GM23338 (cell line): Measurements from ENCODE around the gene PRDM1. TPM values are rescaled to one million over a fixed set of nuclear protein-coding genes. Genes with fewer than 3 reads are reported as not detected.

Experiments
- ATAC-seq: fragments of 200-7000 bp; cut with Tn5 transposase; 3 replicates; pipeline ENCODE4 v1.9.1; 2020
- DNase-seq: peaks from one replicate; pipeline ENCODE4 v3.0.0-alpha.2; 2015; ENCODE audit warnings: low spot score
- H2AFZ ChIP-seq: fragments of 200-600 bp; sonication (generic); 2 replicates; pipeline ENCODE4 v1.8.0; 2016; ENCODE audit warnings: antibody characterized with exemption, mild to moderate bottlenecking, moderate library complexity
- H3F3A ChIP-seq: fragments of 200-600 bp; sonication (generic); replicated peaks from 2 replicates; pipeline ENCODE4 v1.8.0; 2017; ENCODE audit warnings: antibody characterized with exemption, mixed run types, low read depth
- H3K27ac ChIP-seq: fragments of 200-600 bp; sonication (generic); 2 replicates; pipeline ENCODE4 v1.6.1; 2016; ENCODE audit warnings: low read depth
- H3K27me3 ChIP-seq: fragments of 200-600 bp; sonication (generic); 2 replicates; pipeline ENCODE4 v1.8.0; 2016; ENCODE audit warnings: mild to moderate bottlenecking, mixed run types, moderate library complexity; ENCODE audit not compliant: insufficient read depth
- H3K36me3 ChIP-seq: fragments of 200-600 bp; sonication (generic); 2 replicates; pipeline ENCODE4 v1.8.0; 2016; ENCODE audit warnings: mild to moderate bottlenecking; ENCODE audit not compliant: insufficient read depth
- H3K4me1 ChIP-seq: fragments of 200-600 bp; sonication (generic); 2 replicates; pipeline ENCODE4 v1.8.0; 2016; ENCODE audit warnings: mild to moderate bottlenecking, moderate library complexity; ENCODE audit not compliant: insufficient read depth
- H3K4me2 ChIP-seq: fragments of 200-600 bp; sonication (generic); 2 replicates; pipeline ENCODE4 v1.7.1; 2017; ENCODE audit warnings: mixed run types
- H3K4me3 ChIP-seq: fragments of 200-600 bp; sonication (generic); 2 replicates; pipeline ENCODE4 v1.6.1; 2016; ENCODE audit warnings: mixed run types
- H3K79me2 ChIP-seq: fragments of 200-600 bp; sonication (generic); replicated peaks from 2 replicates; pipeline ENCODE4 v1.8.0; 2017; ENCODE audit warnings: mild to moderate bottlenecking; ENCODE audit not compliant: insufficient read depth
- H3K9me2 ChIP-seq: fragments of 200-600 bp; sonication (generic); 2 replicates; pipeline ENCODE4 v1.8.0; 2017; ENCODE audit not compliant: insufficient read depth
- H4K20me1 ChIP-seq: fragments of 200-600 bp; sonication (generic); replicated peaks from 2 replicates; pipeline ENCODE4 v1.8.0; 2017; ENCODE audit warnings: mild to moderate bottlenecking; ENCODE audit not compliant: insufficient read depth
- H3K27ac Mint-ChIP-seq: 2 replicates; pipeline ENCODE4 v1.8.0; 2020; ENCODE audit warnings: inconsistent platforms, mild to moderate bottlenecking, moderate library complexity, mixed read lengths
- H3K27me3 Mint-ChIP-seq: 3 replicates; pipeline ENCODE4 v1.8.0; 2022; ENCODE audit warnings: low read depth, mild to moderate bottlenecking, moderate library complexity, mixed read lengths, inconsistent platforms; ENCODE audit not compliant: insufficient read depth, poor library complexity
- H3K36me3 Mint-ChIP-seq: 3 replicates; pipeline ENCODE4 v1.8.0; 2021; ENCODE audit warnings: low read depth, mild to moderate bottlenecking, inconsistent platforms, moderate library complexity, mixed read lengths
- H3K4me1 Mint-ChIP-seq: 3 replicates; pipeline ENCODE4 v1.8.0; 2020; ENCODE audit warnings: mild to moderate bottlenecking, inconsistent platforms, mixed read lengths
- H3K4me3 Mint-ChIP-seq: 3 replicates; pipeline ENCODE4 v1.8.0; 2021; ENCODE audit warnings: moderate library complexity, mild to moderate bottlenecking, inconsistent platforms, mixed read lengths
- H3K9me3 Mint-ChIP-seq: 3 replicates; pipeline ENCODE4 v1.8.0; 2020; ENCODE audit warnings: moderate library complexity, mild to moderate bottlenecking, inconsistent platforms, mixed read lengths
- CTCF ChIP-seq, 2 experiments: fragments of 200-600 bp in 1 of 2; sonication (generic) in 1 of 2; conservative IDR thresholded peaks; 2 replicates each; pipeline versions ENCODE4 v1.5.1 to v1.6.1; 2016 to 2017; ENCODE audit warnings: antibody characterized with exemption in 2 of 2, low read depth in 2 of 2, mild to moderate bottlenecking in 2 of 2, moderate library complexity in 1 of 2
- EZH2phosphoT487 ChIP-seq: fragments of 200-600 bp; sonication (generic); IDR thresholded peaks from one replicate; pipeline ENCODE4 v1.8.1; 2018; ENCODE audit warnings: antibody characterized with exemption; ENCODE audit not compliant: unreplicated experiment
- JUNB ChIP-seq: IDR thresholded peaks from one replicate; pipeline ENCODE4 v1.6.1; 2016; ENCODE audit warnings: antibody characterized with exemption; ENCODE audit not compliant: unreplicated experiment
- STAT1 ChIP-seq: IDR thresholded peaks from one replicate; pipeline ENCODE4 v1.6.1; 2016; ENCODE audit warnings: antibody characterized with exemption; ENCODE audit not compliant: unreplicated experiment
- ZNF114 ChIP-seq: fragments of 250-450 bp; sonication (Bioruptor Pico); IDR thresholded peaks from 2 replicates; pipeline ENCODE4 v1.5.0; 2020; ENCODE audit warnings: mild to moderate bottlenecking, moderate library complexity
- ZNF331 ChIP-seq: fragments of 250-450 bp; sonication (Bioruptor Pico); IDR thresholded peaks from 2 replicates; pipeline ENCODE4 v1.5.0; 2020; ENCODE audit warnings: low read depth, mild to moderate bottlenecking, moderate library complexity
- polyA plus RNA-seq: library from polyadenylated mRNA; unstranded; fragments of >200 nt; fragmentation: Nextera tagmentation; extraction: Ambion mirVana; gene quantifications from 2 replicates; pipeline ENCODE4 v1.2.1, GENCODE V29; 2016
- total RNA-seq: library from RNA; depleted of rRNA; stranded (reverse); fragments of >200 nt; shearing (Covaris generic); gene quantifications from 2 replicates; pipeline ENCODE4 v1.2.3, GENCODE V29; 2014
- TF ChIP-seq, protein P1 (sequence below): fragments of 250-450 bp; sonication (Bioruptor Pico); IDR thresholded peaks from 2 replicates; pipeline ENCODE4 v1.5.0; 2020; ENCODE audit warnings: mild to moderate bottlenecking, moderate library complexity

PRDM1 gene
- total and polyA plus RNA-seq, 2 experiments from 2014 or later: 0.65 to 0.73 TPM

DNA sequence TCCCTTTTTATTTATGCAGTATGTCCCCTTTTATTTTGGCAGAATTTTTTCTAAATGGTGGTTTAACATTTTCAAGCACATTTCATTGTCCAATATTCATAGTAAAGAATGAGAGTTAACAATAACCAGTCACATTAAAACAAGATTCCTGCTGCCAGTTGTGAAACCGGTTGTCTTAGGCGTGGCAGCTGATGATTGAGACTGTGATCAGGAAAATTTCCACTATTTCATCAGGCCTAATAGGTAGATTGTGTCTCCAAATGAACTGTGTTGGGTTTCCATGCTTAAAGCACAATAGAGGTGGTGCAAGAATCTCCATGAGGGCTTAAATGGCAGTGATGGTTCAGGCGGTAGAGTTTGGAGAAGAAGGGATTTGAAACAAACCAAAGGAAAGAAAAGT lies 15.3 kb downstream of the PRDM1 start (continued):
- TF ChIP-seq, protein P1, sequence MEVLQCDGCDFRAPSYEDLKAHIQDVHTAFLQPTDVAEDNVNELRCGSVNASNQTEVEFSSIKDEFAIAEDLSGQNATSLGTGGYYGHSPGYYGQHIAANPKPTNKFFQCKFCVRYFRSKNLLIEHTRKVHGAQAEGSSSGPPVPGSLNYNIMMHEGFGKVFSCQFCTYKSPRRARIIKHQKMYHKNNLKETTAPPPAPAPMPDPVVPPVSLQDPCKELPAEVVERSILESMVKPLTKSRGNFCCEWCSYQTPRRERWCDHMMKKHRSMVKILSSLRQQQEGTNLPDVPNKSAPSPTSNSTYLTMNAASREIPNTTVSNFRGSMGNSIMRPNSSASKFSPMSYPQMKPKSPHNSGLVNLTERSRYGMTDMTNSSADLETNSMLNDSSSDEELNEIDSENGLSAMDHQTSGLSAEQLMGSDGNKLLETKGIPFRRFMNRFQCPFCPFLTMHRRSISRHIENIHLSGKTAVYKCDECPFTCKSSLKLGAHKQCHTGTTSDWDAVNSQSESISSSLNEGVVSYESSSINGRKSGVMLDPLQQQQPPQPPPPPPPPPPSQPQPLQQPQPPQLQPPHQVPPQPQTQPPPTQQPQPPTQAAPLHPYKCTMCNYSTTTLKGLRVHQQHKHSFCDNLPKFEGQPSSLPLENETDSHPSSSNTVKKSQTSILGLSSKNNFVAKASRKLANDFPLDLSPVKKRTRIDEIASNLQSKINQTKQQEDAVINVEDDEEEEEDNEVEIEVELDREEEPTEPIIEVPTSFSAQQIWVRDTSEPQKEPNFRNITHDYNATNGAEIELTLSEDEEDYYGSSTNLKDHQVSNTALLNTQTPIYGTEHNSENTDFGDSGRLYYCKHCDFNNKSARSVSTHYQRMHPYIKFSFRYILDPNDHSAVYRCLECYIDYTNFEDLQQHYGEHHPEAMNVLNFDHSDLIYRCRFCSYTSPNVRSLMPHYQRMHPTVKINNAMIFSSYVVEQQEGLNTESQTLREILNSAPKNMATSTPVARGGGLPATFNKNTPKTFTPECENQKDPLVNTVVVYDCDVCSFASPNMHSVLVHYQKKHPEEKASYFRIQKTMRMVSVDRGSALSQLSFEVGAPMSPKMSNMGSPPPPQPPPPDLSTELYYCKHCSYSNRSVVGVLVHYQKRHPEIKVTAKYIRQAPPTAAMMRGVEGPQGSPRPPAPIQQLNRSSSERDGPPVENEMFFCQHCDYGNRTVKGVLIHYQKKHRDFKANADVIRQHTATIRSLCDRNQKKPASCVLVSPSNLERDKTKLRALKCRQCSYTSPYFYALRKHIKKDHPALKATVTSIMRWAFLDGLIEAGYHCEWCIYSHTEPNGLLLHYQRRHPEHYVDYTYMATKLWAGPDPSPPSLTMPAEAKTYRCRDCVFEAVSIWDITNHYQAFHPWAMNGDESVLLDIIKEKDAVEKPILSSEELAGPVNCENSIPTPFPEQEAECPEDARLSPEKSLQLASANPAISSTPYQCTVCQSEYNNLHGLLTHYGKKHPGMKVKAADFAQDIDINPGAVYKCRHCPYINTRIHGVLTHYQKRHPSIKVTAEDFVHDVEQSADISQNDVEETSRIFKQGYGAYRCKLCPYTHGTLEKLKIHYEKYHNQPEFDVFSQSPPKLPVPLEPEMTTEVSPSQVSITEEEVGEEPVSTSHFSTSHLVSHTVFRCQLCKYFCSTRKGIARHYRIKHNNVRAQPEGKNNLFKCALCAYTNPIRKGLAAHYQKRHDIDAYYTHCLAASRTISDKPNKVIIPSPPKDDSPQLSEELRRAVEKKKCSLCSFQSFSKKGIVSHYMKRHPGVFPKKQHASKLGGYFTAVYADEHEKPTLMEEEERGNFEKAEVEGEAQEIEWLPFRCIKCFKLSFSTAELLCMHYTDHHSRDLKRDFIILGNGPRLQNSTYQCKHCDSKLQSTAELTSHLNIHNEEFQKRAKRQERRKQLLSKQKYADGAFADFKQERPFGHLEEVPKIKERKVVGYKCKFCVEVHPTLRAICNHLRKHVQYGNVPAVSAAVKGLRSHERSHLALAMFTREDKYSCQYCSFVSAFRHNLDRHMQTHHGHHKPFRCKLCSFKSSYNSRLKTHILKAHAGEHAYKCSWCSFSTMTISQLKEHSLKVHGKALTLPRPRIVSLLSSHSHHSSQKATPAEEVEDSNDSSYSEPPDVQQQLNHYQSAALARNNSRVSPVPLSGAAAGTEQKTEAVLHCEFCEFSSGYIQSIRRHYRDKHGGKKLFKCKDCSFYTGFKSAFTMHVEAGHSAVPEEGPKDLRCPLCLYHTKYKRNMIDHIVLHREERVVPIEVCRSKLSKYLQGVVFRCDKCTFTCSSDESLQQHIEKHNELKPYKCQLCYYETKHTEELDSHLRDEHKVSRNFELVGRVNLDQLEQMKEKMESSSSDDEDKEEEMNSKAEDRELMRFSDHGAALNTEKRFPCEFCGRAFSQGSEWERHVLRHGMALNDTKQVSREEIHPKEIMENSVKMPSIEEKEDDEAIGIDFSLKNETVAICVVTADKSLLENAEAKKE (CRISPR knock-in tag): no peak
- TF ChIP-seq JUNB (no peak), CTCF (conservative IDR thresholded peaks at IDR 0.05; ENCODE audit: low read depth in 2 of 2) (no peak), ZNF114 (no peak), ZNF331 (no peak)

DNA sequence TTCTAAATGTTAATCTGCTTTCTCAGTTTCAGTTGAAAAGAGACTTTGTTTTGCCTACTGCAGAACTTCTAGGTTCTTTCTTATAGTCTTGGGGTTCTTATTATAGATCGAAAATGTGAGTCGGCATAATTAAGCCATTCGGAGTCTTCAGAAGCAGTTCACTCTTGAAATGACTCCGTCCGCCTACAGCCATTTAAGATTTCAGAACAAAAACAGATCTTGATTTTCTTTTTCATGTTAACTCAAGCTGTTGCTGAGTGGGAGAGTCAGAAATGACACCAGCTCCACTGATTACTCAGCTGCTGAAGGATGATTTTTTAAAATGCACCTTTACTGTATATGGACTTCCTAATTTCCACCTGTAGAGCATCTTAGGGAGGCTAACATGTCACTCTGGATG lies 15.9 kb downstream of the PRDM1 start:
- Histone ChIP-seq H3K27me3 (peaks cover 35% of the 10 kb centered on the region), H3K4me3 (no peak overlapping the region), H3K4me2 (no peak overlapping the region), H3F3A (no peaks in the 10 kb centered on the region), H3K9me2 (no peaks in the 10 kb centered on the region), H4K20me1 (no peaks in the 10 kb centered on the region), H3K79me2 (no peaks in the 10 kb centered on the region), H3K36me3 (no peaks in the 10 kb centered on the region), H2AFZ (no peak overlapping the region), H3K4me1 (peaks cover 27% of the 10 kb centered on the region), H3K27ac (no peak overlapping the region)
- H3K27me3 Mint-ChIP-seq: peaks cover 27% of the 10 kb centered on the region
- H3K27ac Mint-ChIP-seq: no peak overlapping the region
- H3K36me3 Mint-ChIP-seq: no peaks in the 10 kb centered on the region
- DNase-seq (no peak), ATAC-seq (no peak)
- no peak overlapping the region for H3K4me3 Mint-ChIP-seq
- peaks cover 37% of the 10 kb centered on the region for H3K4me1 Mint-ChIP-seq
- no peaks in the 10 kb centered on the region for H3K9me3 Mint-ChIP-seq
- TF ChIP-seq ZNF114 (no peak), JUNB (no peak), STAT1 (no peak), EZH2phosphoT487 (no peak), ZNF331 (no peak)
- TF ChIP-seq, protein P1 (CRISPR knock-in tag): no peak
